Measurements from ENCODE around the gene ZFHX3.

The ZFHX3 gene

GRCh38 chr16:72896485-72897118, 151.3 kb downstream of the ZFHX3 start:
- no peak for TF ChIP-seq CTCF (IDR thresholded peaks at IDR 0.05; ENCODE audit: unreplicated experiment in 3 of 3)

GRCh38 chr16:72895951-72896350, 152.0 kb downstream of the ZFHX3 start:
- H3K36me3 Mint-ChIP-seq (ENCODE audit: low read depth), result peaks cover 24% of the 10 kb centered on the region
- peak overlapping the region; percentile 11 to 70 (median 15) for H3K27ac Mint-ChIP-seq
- H3K4me3 Mint-ChIP-seq, result no peak overlapping the region
- H3K4me1 Mint-ChIP-seq, result peaks cover 54% of the 10 kb centered on the region
- TF ChIP-seq CTCF (IDR thresholded peaks at IDR 0.05; ENCODE audit: unreplicated experiment in 3 of 3), result no peak
- H3K27me3 Mint-ChIP-seq (ENCODE audit: low read depth), result no peaks in the 10 kb centered on the region
- no peaks in the 10 kb centered on the region for H3K9me3 Mint-ChIP-seq

More at GRCh38 chr16:72896485-72897118, 151.3 kb downstream of the ZFHX3 start:
- Mint-ChIP-seq H3K4me3 (no peak overlapping the region), H3K36me3 (ENCODE audit: low read depth) (peaks cover 21% of the 10 kb centered on the region), H3K9me3 (no peaks in the 10 kb centered on the region), H3K27me3 (ENCODE audit: low read depth) (no peaks in the 10 kb centered on the region), H3K27ac (peak overlapping the region in 2 of 3 experiments; percentile 15 to 70), H3K4me1 (peaks cover 61% of the 10 kb centered on the region)

- Mint-ChIP-seq H3K36me3 (ENCODE audit: low read depth) (peaks cover 28% of the 10 kb centered on the region), H3K27ac (peak overlapping the region; percentile 68 to 94 (median 92)), H3K4me1 (peaks cover 51% of the 10 kb centered on the region), H3K9me3 (no peaks in the 10 kb centered on the region), H3K4me3 (peak overlapping the region in 2 of 3 experiments; percentile 39 to 42), H3K27me3 (ENCODE audit: low read depth) (no peaks in the 10 kb centered on the region)
- no peak for TF ChIP-seq CTCF (IDR thresholded peaks at IDR 0.05; ENCODE audit: unreplicated experiment in 3 of 3)
These were observed 153.4 kb downstream of the ZFHX3 start for GRCh38 chr16:72894293-72895151.

- peaks cover 41% of the 10 kb centered on the region for H3K4me1 Mint-ChIP-seq
- no peak overlapping the region for H3K27ac Mint-ChIP-seq
- H3K4me3 Mint-ChIP-seq, result no peak overlapping the region
- H3K36me3 Mint-ChIP-seq (ENCODE audit: low read depth), result peaks cover 48% of the 10 kb centered on the region
- H3K27me3 Mint-ChIP-seq (ENCODE audit: low read depth), result no peaks in the 10 kb centered on the region
- H3K9me3 Mint-ChIP-seq, result no peaks in the 10 kb centered on the region
- no peak for TF ChIP-seq CTCF (IDR thresholded peaks at IDR 0.05; ENCODE audit: unreplicated experiment in 3 of 3)
These were observed 156.4 kb downstream of the ZFHX3 start for GRCh38 chr16:72891291-72892227.

GRCh38 chr16:72890587-72890986, 157.3 kb downstream of the ZFHX3 start:
- Mint-ChIP-seq H3K27ac (no peak overlapping the region), H3K27me3 (ENCODE audit: low read depth) (no peaks in the 10 kb centered on the region), H3K4me1 (peaks cover 36% of the 10 kb centered on the region), H3K9me3 (no peaks in the 10 kb centered on the region), H3K36me3 (ENCODE audit: low read depth) (peaks cover 58% of the 10 kb centered on the region), H3K4me3 (no peak overlapping the region)
- no peak for TF ChIP-seq CTCF (IDR thresholded peaks at IDR 0.05; ENCODE audit: unreplicated experiment in 3 of 3)

Data from nephron (organoid).